EL (cell line): ENCODE results near the gene C2orf68.
"Not testable (repeated sequence)": the region's sequence is repeated elsewhere in the genome, so short reads cannot be mapped to it uniquely, and the experiment has no call there.

Experiments used
- DNase-seq: peaks from one replicate; pipeline ENCODE4 v3.0.0-alpha.2; 2016

Gene C2orf68

DNA sequence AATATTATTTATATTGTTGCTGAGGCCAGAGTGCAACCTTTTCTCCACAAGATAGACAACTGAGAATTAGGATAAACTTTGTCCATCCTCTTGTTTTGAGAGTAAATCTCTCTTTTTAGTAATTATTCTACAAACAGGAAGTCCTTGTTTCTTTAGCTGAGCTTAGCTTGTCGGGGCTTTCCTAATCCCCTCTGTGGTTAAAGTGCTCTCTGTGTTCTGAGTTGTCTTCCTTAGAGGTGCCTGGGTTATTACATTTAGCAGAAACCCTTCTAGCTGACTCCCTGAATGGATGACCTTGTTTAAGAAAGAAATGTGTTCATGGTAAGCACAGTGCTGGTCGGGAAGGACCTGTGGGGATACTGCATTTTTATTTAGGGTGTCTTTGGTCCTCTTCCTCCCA is 16.8 kb upstream of the C2orf68 start:
- no peak for DNase-seq

DNA sequence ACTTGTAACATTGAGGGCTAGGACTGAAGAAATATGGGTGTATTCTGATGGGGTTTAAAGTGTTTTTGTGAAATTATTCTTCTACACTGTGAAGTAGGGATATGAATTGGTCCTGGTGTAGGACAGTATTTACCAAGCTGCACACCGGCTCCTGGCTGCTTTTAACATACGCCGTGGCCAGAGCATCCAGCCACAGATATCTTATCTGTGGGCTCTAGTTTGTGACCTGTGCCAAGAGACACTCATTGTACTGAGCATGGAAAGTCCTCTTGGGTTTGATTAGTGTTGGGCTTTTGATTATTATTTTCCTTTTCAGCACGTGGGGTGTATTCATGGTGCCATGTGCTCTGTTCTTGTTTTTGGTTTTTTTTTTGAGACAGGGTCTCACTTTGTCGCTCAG is 12.1 kb upstream of the C2orf68 start:
- DNase-seq: no peak

- DNase-seq: no peak
These were observed 9.5 kb upstream of the C2orf68 start for GRCh38 chr2:85621338-85621737.

DNA sequence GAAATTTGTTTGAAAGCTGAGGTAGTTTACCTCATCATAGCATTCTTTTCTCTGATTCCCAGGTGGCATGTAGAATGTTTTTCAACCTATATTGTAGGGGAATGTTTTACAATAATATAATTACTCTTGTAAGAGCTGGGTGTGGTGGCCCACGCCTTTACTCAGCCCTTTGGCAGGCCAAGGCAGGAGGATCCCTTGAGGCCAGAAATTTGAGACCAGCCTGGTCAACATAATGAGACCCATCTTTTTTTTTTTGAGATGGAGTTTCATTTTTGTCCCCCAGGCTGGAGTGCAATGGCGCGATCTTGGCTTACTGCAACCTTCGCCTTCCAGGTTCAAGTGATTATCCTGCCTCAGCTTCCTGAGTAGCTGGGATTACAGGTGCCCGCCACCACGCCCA is 7.8 kb upstream of the C2orf68 start:
- no peak for DNase-seq

DNA sequence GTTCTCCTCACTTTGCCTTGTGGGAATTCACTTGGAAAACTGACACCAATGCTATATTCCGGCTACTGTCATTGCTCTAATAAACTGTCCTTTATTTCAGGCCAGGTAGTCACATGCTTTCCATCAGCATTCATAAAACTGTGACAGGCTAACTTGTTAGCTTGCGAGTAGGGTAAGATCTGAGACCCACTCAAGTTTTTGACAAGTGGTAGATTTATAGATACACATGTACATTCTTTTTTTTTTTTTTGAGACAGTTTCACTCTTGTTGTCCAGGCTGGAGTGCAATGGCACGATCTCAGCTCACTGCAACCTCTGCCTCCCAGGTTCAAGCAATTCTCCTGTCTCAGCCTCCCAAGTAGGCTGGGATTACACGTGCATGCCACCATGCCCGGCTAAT is 5.9 kb upstream of the C2orf68 start:
- not testable (repeated sequence) for DNase-seq

GRCh38 chr2:85615413-85615728 is 3.5 kb upstream of the C2orf68 start:
- no peak for DNase-seq

GRCh38 chr2:85614757-85615156 is 2.9 kb upstream of the C2orf68 start:
- not testable (repeated sequence) for DNase-seq

GRCh38 chr2:85613717-85614515 is 2.0 kb upstream of the C2orf68 start:
- DNase-seq: no peak

DNA sequence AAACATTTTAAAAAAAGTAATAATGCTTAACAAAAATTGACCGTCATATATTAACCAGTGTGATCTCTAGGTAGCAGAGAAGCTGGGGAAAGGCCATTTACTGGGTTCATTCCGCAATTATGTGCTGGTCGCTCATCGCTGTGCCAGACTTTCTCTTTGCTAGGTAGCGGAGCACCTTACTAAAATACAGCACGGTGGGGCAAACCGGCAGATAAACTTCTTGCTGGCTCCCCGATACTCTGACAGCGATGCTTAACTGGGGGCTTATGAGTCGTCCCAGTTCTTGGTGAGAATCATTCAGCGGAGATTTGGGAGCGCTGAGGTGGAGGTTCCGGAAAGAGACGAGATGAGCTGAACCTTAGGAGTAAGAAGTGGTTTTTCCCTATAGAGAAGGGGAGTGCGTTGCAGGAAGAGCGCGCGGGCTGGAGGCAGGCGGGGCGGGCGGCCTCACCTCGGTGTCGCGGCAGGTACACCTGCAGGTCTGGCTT is 605 bp downstream of the C2orf68 start:
- peak; percentile 23 for DNase-seq

- no peak for DNase-seq
These were observed 4.3 kb downstream of the C2orf68 start for GRCh38 chr2:85607268-85608215.

GRCh38 chr2:85606116-85606455 is 5.8 kb downstream of the C2orf68 start:
- DNase-seq: no peak

DNA sequence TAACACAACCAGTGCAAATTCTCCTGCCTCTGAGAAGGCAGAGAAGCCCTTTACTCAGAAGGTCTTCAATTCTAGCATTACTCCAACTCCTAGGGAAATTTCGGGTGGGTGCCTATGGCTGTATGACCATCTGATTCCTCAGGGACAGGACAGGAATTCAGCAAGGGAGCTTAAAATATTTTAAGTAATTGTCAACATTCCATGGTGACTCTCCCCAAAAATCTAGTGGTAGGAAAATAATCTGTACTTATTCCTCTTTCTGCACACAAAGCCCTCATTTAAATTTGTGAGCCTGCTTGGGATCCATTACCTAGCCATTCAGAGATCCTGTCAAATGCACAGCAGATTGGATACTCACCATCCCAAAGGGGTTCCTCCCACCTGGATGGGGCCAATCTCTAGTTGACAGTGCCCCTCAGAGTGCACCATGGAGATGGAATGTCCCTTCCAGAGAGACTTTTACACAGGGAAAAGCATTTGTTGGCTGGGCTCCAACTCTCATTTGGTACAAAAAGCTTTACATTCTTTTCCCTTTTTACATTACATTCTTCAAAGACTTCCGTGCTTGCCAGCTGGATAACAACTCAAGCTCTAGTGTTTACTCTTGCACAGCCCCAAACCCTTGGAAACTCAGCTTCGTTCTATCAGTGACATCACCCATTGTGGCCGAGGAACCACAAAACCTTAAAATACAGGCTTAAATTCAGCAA is 6.3 kb downstream of the C2orf68 start:
- peak; percentile 84 for DNase-seq

DNA sequence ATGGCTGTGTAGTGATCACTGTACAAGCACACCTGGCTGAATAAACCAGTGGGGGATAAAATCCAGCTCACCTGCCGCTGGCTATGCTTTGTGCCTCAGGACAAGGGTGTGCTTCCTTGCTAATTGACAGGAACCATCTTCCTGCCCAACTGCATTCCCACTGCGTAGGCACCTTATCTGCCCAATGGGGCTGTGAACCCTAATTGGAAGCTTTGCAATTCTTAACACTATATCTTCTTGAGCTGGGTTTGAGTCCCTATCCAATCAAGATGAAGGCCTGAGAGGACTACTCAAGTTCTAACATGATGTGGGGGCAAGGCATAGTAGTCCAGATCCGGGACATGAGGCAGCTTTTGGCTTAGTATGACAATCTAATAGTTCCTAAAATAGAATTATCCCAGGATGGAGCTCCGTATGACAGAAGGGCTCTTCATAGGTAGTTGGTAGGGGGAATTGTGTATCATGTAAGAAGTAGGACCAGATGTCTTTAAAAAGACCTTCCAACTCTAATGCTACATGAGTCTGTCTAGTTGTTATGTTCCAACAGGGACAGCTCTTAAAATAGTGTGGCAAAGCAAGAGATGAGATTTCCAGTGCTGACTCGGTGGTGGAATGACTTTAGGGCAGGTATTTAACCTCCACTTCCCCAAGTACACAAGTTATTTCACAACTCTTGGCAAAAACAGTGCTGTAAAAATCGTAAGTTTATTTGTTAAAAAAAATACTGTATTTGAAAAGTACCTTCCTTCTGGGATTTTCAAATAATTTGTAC is 7.1 kb downstream of the C2orf68 start:
- DNase-seq: no peak

- DNase-seq: not testable (repeated sequence)
These were observed 7.8 kb downstream of the C2orf68 start for GRCh38 chr2:85604133-85604444.

- peak; percentile 88 for DNase-seq
These were observed 9.2 kb downstream of the C2orf68 start, which contains the start of gene TMEM150A for GRCh38 chr2:85602476-85603234. Gene TMEM150A, minus strand, starts transcription at chr2:85602698. Its CDS starts 750 bp downstream, at chr2:85601948.

- DNase-seq: peak; percentile 51
These were observed 9.9 kb downstream of the C2orf68 start for GRCh38 chr2:85601771-85602475.

DNA sequence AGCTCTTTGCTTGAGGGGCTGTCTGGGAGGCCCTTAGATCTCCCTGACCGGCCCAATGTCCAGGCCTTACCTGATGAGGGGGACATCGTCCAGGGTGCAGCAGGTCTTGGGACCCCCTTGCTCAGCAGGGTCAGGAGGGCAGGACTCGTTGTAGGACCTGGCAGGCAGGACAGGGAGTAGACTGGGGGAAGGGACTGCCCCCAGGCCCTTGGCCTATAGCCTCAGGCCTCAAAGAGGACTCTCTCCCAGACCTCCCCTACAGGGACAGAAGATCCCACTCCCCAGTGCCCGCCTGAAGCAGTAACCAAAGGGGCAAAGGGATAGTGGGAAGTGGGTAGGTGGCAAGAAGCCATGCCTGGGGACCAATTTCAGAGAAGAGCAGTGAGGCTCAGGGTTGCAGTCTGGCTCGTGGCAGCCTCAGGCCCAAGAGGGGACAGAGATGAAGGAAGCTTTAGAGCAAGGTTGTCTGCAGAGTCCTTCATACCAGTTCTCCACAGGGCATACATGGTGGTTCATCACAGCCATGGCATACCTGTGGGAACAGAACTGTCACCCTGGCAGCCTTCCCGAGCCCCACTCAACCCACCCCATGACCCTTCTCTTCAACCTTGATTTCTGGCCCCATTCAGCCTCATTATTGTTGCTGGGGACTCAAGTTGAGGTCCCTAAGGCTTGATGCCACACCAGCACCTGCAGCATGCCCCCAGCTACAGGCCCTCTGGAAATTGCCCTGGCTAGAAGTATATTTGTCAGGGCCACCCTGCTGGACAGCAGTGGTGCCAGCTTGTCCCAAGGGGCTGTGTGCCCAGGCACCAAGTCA is 10.7 kb downstream of the C2orf68 start:
- DNase-seq: no peak

DNA sequence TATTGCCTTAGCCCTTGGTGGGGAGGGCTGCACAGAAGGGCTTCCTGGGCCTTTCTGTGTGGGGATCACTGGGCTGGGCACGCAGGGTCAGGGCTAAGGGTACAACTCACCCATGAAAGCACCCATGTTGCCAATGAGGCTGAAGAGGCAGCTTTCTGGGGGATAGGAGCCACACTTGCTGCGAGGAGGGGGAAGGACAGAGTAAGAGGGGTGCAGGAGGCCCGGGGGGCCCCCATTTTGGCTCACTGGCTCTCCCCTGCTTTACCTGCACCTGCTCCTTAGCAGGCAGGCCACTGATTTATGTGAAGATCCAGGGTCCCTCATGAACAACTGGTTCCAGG is 11.7 kb downstream of the C2orf68 start:
- DNase-seq: no peak

DNA sequence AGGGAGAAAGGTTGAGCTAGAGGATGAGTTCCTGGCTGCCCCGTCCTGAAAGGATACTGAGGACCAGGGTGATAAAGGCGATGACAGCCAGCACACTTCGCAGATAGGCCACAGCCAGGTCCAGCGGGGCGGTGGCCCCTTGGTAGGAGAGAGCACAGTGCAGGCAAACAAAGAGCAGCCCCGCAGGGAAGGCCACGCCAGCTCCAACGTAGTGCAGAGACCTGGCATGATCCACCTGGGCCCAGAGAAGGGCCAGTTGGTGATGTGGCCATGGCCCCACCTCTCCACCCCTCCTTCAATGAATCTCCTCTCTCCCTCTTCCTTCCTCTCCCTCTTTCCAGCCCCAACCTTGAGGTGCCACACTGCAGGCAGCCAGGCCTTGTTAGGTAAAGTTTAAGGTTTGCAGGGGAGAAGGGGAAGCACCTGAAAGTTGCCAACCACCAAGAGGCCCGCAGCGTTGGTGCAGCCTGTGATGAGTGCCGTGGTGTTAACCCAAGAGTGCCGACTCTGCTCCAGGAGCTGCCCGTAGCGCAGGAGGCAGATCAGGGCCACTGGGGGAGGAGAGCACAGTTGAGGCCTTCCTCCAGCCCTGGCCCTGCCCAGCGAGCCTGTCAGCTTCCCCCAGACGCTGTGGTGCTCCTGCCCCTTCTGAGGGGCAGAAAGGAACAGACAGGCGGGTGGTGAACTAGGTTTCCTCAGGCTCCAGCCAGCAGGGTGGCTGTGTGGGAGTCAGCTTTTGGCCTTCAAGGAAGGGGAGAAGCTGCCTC is 12.2 kb downstream of the C2orf68 start:
- no peak for DNase-seq
